Brain microvascular endothelial cell (primary cell): ENCODE measurements around the gene SACS.

ENCODE experiments used
- DNase-seq: peaks from one replicate; pipeline ENCODE4 v3.0.0-alpha.2; 2020
- H3K27ac ChIP-seq: fragments of 250-450 bp; sonication (Bioruptor Pico); 2 replicates; pipeline ENCODE4 v1.5.1; 2020; ENCODE audit warnings: mild to moderate bottlenecking, moderate library complexity
- H3K27me3 ChIP-seq: fragments of 250-450 bp; sonication (Bioruptor Pico); replicated peaks from 2 replicates; pipeline ENCODE4 v1.5.1; 2020; ENCODE audit warnings: mild to moderate bottlenecking
- H3K36me3 ChIP-seq: fragments of 250-450 bp; sonication (Bioruptor Pico); replicated peaks from 2 replicates; pipeline ENCODE4 v1.5.1; 2020; ENCODE audit warnings: mild to moderate bottlenecking
- H3K4me3 ChIP-seq: 2 replicates; pipeline ENCODE4 v1.5.1; 2011; ENCODE audit warnings: low read depth, mild to moderate bottlenecking, control low read depth, low read length, moderate library complexity
- in situ Hi-C: cut with HindIII; loops from 2 replicates; pipeline ENCODE4 v1.10.0; 2017; ENCODE audit warnings: low sequenced_read_pairs, low pct_ligation_motif_present
- TF ChIP-seq, protein P1 (sequence below): IDR thresholded peaks from 2 replicates; pipeline ENCODE4 v1.5.1; 2011; ENCODE audit warnings: low read depth, mild to moderate bottlenecking, moderate library complexity, low read length, control low read depth, inconsistent platforms; ENCODE audit errors: missing control alignments

The SACS gene

DNA sequence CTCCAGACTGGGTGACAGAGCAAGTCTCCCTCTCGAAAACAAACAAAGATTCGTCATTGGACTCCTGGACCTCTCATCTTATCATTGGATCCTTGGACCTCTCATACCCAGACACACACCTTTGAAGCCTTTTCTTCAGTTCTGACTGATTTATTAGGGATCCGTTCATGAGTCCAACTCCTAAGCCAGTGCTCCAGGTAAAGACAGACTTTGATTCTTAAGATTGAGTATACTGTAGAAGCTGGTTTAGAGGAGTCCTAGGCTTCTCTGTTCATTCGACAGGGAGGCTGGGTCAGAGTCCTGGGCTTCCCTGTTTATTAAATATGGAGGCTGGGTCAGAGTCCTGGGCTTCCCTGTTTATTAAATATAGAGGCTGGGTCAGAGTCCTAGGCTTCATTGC, 38.7 kb downstream of the SACS start:
- no peak for DNase-seq
- in situ Hi-C loops, result no loop called here
- Histone ChIP-seq H3K27ac (no peak overlapping the region), H3K36me3 (no peaks in the 10 kb centered on the region), H3K27me3 (no peaks in the 10 kb centered on the region), H3K4me3 (no peak overlapping the region)
- TF ChIP-seq, protein P1, sequence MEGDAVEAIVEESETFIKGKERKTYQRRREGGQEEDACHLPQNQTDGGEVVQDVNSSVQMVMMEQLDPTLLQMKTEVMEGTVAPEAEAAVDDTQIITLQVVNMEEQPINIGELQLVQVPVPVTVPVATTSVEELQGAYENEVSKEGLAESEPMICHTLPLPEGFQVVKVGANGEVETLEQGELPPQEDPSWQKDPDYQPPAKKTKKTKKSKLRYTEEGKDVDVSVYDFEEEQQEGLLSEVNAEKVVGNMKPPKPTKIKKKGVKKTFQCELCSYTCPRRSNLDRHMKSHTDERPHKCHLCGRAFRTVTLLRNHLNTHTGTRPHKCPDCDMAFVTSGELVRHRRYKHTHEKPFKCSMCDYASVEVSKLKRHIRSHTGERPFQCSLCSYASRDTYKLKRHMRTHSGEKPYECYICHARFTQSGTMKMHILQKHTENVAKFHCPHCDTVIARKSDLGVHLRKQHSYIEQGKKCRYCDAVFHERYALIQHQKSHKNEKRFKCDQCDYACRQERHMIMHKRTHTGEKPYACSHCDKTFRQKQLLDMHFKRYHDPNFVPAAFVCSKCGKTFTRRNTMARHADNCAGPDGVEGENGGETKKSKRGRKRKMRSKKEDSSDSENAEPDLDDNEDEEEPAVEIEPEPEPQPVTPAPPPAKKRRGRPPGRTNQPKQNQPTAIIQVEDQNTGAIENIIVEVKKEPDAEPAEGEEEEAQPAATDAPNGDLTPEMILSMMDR, result no peak

GRCh38 chr13:23392925-23393645, 40.4 kb downstream of the SACS start:
- H3K27ac ChIP-seq, result no peak overlapping the region
- H3K4me3 ChIP-seq, result no peak overlapping the region
- TF ChIP-seq, protein P1, result no peak
- DNase-seq, result no peak
- no peaks in the 10 kb centered on the region for H3K36me3 ChIP-seq
- in situ Hi-C loops, result no loop called here
- no peaks in the 10 kb centered on the region for H3K27me3 ChIP-seq

- H3K36me3 ChIP-seq, result no peaks in the 10 kb centered on the region
- no peak overlapping the region for H3K4me3 ChIP-seq
- H3K27ac ChIP-seq, result no peak overlapping the region
- DNase-seq, result no peak
- TF ChIP-seq, protein P1, result no peak
- in situ Hi-C loops, result no loop called here
- H3K27me3 ChIP-seq, result no peaks in the 10 kb centered on the region
Observed at GRCh38 chr13:23392313-23392712, 41.2 kb downstream of the SACS start.

DNA sequence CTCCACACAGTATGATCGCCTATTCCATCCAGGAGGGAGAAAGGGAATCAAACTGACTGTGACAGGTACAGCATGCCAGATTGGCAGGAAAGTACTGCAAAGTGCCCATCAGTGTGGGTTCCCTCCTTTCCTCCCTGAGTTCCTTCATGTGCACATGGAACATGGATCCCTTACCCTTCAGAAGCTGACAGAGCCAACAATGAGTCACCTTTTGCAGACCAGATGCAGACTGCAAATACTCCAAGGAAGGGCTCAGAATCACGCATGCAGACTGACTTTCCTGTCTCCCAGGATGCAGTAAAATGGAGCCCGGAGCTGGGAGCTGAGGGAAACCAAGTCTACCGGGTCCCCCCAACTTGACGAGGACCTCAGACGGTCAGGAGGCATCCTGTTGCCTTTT, 41.8 kb downstream of the SACS start:
- H3K36me3 ChIP-seq, result no peaks in the 10 kb centered on the region
- in situ Hi-C loops, result no loop called here
- TF ChIP-seq, protein P1, result no peak
- DNase-seq, result no peak
- H3K27me3 ChIP-seq, result no peaks in the 10 kb centered on the region
- H3K4me3 ChIP-seq, result no peak overlapping the region
- H3K27ac ChIP-seq, result no peak overlapping the region

GRCh38 chr13:23386533-23386932, 47.0 kb downstream of the SACS start:
- H3K27me3 ChIP-seq, result no peaks in the 10 kb centered on the region
- DNase-seq, result no peak
- no peak overlapping the region for H3K27ac ChIP-seq
- in situ Hi-C loops, result no loop called here
- H3K4me3 ChIP-seq, result no peak overlapping the region
- TF ChIP-seq, protein P1, result no peak
- H3K36me3 ChIP-seq, result no peaks in the 10 kb centered on the region

GRCh38 chr13:23385931-23386330, 47.6 kb downstream of the SACS start:
- Histone ChIP-seq H3K27ac (no peak overlapping the region), H3K27me3 (no peaks in the 10 kb centered on the region)
- in situ Hi-C loops, result no loop called here

More at GRCh38 chr13:23385931-23386330, 47.6 kb downstream of the SACS start:
- no peak for DNase-seq
- Histone ChIP-seq H3K4me3 (no peak overlapping the region), H3K36me3 (no peaks in the 10 kb centered on the region)
- TF ChIP-seq, protein P1, result no peak
